WTC11 (cell line): ENCODE measurements around the gene ZCCHC9.

ENCODE experiments used
- CREB1 ChIP-seq: sonication (generic); formaldehyde crosslinking; IDR thresholded peaks from 2 replicates; pipeline ENCODE4 v1.8.0; 2023; ENCODE audit warnings: mild to moderate bottlenecking, missing genetic modification reagents
- CTCF ChIP-seq: fragments of 200-600 bp; IDR thresholded peaks from 2 replicates; pipeline ENCODE4 v1.8.0; 2022; ENCODE audit warnings: antibody characterized with exemption
- ETV6 ChIP-seq: sonication (generic); formaldehyde crosslinking; IDR thresholded peaks from 2 replicates; pipeline ENCODE4 v1.8.1; 2022; ENCODE audit warnings: mild to moderate bottlenecking, missing genetic modification reagents
- JUN ChIP-seq: sonication (generic); formaldehyde crosslinking; IDR thresholded peaks from 2 replicates; pipeline ENCODE4 v1.8.0; 2023; ENCODE audit warnings: mild to moderate bottlenecking, missing genetic modification reagents
- NR3C1 ChIP-seq: sonication (generic); formaldehyde crosslinking; conservative IDR thresholded peaks from 2 replicates; pipeline ENCODE4 v1.8.1; 2023; ENCODE audit warnings: low read depth, mild to moderate bottlenecking, missing genetic modification reagents
- RELA ChIP-seq: sonication (generic); formaldehyde crosslinking; IDR thresholded peaks from 2 replicates; pipeline ENCODE4 v1.8.1; 2022; ENCODE audit warnings: missing genetic modification reagents, mild to moderate bottlenecking, borderline replicate concordance
- SP1 ChIP-seq: sonication (generic); formaldehyde crosslinking; conservative IDR thresholded peaks from 2 replicates; pipeline ENCODE4 v1.8.1; 2022; ENCODE audit warnings: missing genetic modification reagents
- ZBTB43 ChIP-seq: sonication (generic); formaldehyde crosslinking; IDR thresholded peaks from 2 replicates; pipeline ENCODE4 v1.8.1; 2023; ENCODE audit warnings: mild to moderate bottlenecking, missing genetic modification reagents
- TF ChIP-seq, protein P1 (sequence below): sonication (generic); formaldehyde crosslinking; IDR thresholded peaks from 2 replicates; pipeline ENCODE4 v1.8.1; 2023; ENCODE audit warnings: mild to moderate bottlenecking, missing genetic modification reagents, moderate library complexity

DNA sequence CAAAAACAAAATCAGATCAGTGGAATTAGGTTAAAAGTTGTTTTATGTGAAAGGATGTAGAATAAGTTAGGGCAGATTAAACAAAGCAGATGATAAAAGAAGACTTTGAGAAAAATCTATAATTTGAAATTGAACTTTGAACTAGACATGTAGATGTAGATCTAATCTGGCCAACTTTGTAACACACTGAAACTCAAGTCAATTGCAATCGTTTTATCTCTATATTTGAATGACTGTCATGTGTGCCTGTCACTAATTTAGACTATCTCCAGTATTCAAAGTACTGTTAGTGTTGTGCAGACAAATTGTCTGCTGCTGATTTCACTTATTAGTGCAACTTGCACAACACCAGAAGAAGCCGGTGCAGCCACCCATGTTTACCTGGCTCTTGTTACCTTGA, 52.7 kb downstream of the ZCCHC9 start:
- TF ChIP-seq, protein P1, sequence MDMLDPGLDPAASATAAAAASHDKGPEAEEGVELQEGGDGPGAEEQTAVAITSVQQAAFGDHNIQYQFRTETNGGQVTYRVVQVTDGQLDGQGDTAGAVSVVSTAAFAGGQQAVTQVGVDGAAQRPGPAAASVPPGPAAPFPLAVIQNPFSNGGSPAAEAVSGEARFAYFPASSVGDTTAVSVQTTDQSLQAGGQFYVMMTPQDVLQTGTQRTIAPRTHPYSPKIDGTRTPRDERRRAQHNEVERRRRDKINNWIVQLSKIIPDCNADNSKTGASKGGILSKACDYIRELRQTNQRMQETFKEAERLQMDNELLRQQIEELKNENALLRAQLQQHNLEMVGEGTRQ = no peak
- no peak for TF ChIP-seq CTCF
- TF ChIP-seq ETV6 (CRISPR knock-in tag) = no peak
- no peak for TF ChIP-seq NR3C1
- TF ChIP-seq JUN (CRISPR knock-in tag) = no peak
- no peak for TF ChIP-seq RELA (CRISPR knock-in tag)
- TF ChIP-seq ZBTB43 = no peak
- TF ChIP-seq CREB1 = no peak
- no peak for TF ChIP-seq SP1 (CRISPR knock-in tag)
